Adrenal gland (tissue), 5 donors: ENCODE data around the gene SEMG1.

ENCODE experiments used
- CTCF ChIP-seq, 6 experiments: fragments of 450-650 bp in 4 of 6; fragments of 200-600 bp in 2 of 6; sonication (generic) in 1 of 6; IDR thresholded peaks; 1 replicate in 5 of 6; 2 replicates in 1 of 6; pipeline versions ENCODE4 v1.5.1 to v1.8.0; 2016 to 2021; ENCODE audit warnings: antibody characterized with exemption in 6 of 6, mild to moderate bottlenecking in 2 of 6, moderate library complexity in 1 of 6
- POLR2A ChIP-seq, 2 donors: fragments of 450-650 bp; IDR thresholded peaks; one replicate each; pipeline ENCODE4 v1.6.1; 2017; ENCODE audit warnings: antibody characterized with exemption in 2 of 2, mild to moderate bottlenecking in 2 of 2, moderate library complexity in 1 of 2
- donor health status: DM: no; HTN: no; CAD: no.

- TF ChIP-seq CTCF (IDR thresholded peaks at IDR 0.05), result no peak
- TF ChIP-seq POLR2A (IDR thresholded peaks at IDR 0.05), result no peak
Observed at GRCh38 chr20:45179166-45179565, 27.7 kb upstream of the SEMG1 start.
